ENCODE data around the gene BMX. TPM values are rescaled to one million over a fixed set of nuclear protein-coding genes. Genes with fewer than 3 reads are reported as not detected.

BMX gene
- total RNA-seq, 4 donors from 2014 or later, result 1.3 to 8.0 (median 3.4) TPM

DNA sequence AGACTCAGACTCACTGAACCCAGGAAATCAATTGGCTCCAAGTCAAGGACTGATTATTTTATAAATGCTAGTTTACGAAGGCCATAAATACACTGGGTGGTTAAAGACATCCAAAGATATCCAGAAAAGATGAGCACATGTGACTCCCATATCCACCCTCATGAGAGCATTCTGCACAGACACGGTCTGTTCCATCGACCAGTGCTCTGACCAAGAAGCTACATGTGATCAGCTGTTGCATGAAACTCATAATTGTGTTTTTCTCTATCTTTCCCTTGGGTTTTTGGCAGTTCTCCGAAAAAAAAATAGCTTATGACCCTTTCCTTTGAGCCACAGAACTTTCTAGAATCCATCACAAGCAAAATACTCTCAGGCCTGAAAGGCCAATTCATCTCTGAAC, 4.8 kb upstream of the BMX start:
- 88% methylated on average over 4 of the region's 4 CpGs for WGBS, 2 donors
- H3K4me1 ChIP-seq, result peaks cover 0 to 5% of the 10 kb centered on the region in 2 donors
- no peak for DNase-seq
- TF ChIP-seq POLR2A (IDR thresholded peaks at IDR 0.05), result no peak
- TF ChIP-seq, protein P1, sequence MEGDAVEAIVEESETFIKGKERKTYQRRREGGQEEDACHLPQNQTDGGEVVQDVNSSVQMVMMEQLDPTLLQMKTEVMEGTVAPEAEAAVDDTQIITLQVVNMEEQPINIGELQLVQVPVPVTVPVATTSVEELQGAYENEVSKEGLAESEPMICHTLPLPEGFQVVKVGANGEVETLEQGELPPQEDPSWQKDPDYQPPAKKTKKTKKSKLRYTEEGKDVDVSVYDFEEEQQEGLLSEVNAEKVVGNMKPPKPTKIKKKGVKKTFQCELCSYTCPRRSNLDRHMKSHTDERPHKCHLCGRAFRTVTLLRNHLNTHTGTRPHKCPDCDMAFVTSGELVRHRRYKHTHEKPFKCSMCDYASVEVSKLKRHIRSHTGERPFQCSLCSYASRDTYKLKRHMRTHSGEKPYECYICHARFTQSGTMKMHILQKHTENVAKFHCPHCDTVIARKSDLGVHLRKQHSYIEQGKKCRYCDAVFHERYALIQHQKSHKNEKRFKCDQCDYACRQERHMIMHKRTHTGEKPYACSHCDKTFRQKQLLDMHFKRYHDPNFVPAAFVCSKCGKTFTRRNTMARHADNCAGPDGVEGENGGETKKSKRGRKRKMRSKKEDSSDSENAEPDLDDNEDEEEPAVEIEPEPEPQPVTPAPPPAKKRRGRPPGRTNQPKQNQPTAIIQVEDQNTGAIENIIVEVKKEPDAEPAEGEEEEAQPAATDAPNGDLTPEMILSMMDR (IDR thresholded peaks at IDR 0.05), result no peak
- intact Hi-C loops (cut with DNase I), result no loop called here
- H3K27me3 ChIP-seq, result no peaks in the 10 kb centered on the region
- H3K36me3 ChIP-seq, result no peaks in the 10 kb centered on the region
- H3K9me3 ChIP-seq, result no peaks in the 10 kb centered on the region
- no peak overlapping the region for H3K4me3 ChIP-seq (replicated peaks in 1 of 3)
- no peak overlapping the region for H3K27ac ChIP-seq

DNA sequence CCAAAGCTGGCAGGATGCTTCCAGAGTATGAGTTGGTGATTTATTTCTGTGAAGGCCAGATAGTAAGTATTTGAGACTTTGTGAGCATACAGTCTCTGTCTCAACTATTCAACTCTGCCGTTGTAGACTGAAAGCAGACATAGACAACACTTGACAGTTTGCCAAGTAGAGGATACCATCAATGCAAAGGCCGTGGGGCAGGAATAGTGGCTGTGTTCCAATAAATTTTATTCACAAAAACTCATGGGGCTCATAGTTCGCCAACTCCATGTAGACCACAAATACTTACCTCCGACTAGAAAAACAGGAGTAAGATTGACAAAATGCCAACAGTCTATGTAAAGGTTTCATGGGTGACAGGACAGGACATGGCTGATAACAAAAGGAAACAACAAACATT, 3.8 kb upstream of the BMX start:
- Histone ChIP-seq H3K27me3 (no peaks in the 10 kb centered on the region), H3K4me3 (replicated peaks in 1 of 3) (no peak overlapping the region), H3K4me1 (peaks cover 0 to 1% of the 10 kb centered on the region in 2 donors), H3K36me3 (no peaks in the 10 kb centered on the region), H3K9me3 (no peaks in the 10 kb centered on the region), H3K27ac (no peak overlapping the region)
- WGBS, 2 donors, result 45 to 49% methylated on average over 4 of the region's 4 CpGs
- TF ChIP-seq POLR2A (IDR thresholded peaks at IDR 0.05), result no peak
- TF ChIP-seq, protein P1 (IDR thresholded peaks at IDR 0.05), result no peak
- no peak for DNase-seq
- intact Hi-C loops (cut with DNase I), result no loop called here

DNA sequence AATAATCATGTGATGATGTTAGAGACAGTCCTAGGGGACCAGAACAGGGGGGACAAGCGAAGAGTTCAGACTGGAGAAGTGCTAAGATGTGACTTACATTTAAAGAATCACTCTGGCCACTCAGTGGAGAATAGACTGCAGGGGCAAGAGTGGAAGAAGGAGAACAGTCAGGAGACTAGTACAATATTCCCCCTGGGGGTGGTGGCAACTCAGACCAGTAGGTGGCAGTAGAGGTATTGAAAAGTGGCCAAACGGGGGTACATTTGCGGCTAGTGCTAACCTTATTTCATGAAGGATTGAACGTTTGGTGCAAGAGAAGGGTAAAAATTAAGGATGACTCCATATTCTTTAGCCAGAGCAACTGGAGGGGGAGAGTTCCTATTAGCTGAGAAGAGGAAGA, 2.7 kb upstream of the BMX start:
- intact Hi-C loops (cut with DNase I), result loop anchor here (2.0 kb wide), 1 partner anchor 63 kb away; no protein-coding TSS in a partner anchor
- DNase-seq, result peak; percentile 51 to 63

DNA sequence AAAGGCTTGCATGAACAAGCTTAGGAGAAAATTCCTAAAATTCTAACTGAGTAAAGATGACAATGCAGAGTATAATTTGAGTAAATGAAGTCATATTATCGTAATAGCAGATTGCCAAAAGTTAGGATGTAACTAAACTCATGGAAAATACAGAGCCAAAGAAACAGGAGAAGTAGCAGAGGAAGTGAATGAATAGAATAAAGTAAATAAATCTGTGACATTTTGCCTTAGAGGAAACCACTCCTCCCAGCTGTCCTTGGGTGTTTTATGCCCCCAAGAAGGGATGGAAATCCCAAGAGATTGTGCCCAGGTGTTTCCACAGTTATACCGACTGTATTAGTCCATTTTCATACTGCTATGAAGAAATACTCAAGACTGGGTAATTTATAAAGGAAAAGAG, 1.9 kb upstream of the BMX start:
- Histone ChIP-seq H3K4me1 (no peaks in the 10 kb centered on the region), H3K27ac (no peak overlapping the region), H3K27me3 (no peaks in the 10 kb centered on the region), H3K36me3 (no peaks in the 10 kb centered on the region), H3K9me3 (no peaks in the 10 kb centered on the region), H3K4me3 (replicated peaks in 1 of 3) (no peak overlapping the region)
- WGBS, 2 donors, result 73 to 84% methylated on average over 2 of the region's 2 CpGs
- intact Hi-C loops (cut with DNase I), result loop anchor here (2.0 kb wide), 1 partner anchor 62 kb away; no protein-coding TSS in a partner anchor
- DNase-seq, result no peak
- no peak for TF ChIP-seq POLR2A (IDR thresholded peaks at IDR 0.05)
- TF ChIP-seq, protein P1 (IDR thresholded peaks at IDR 0.05), result no peak

More for the DNA sequence above, 2.7 kb upstream of the BMX start:
- Histone ChIP-seq H3K36me3 (no peaks in the 10 kb centered on the region), H3K9me3 (no peaks in the 10 kb centered on the region), H3K27me3 (no peaks in the 10 kb centered on the region), H3K4me1 (no peaks in the 10 kb centered on the region), H3K27ac (no peak overlapping the region), H3K4me3 (replicated peaks in 1 of 3) (no peak overlapping the region)
- WGBS, 2 donors, result 9 to 16% methylated on average over 4 of the region's 4 CpGs
- no peak for TF ChIP-seq POLR2A (IDR thresholded peaks at IDR 0.05)
- TF ChIP-seq, protein P1 (IDR thresholded peaks at IDR 0.05), result peak in 5 of 6 experiments; percentile 15 to 59 (median 50)

DNA sequence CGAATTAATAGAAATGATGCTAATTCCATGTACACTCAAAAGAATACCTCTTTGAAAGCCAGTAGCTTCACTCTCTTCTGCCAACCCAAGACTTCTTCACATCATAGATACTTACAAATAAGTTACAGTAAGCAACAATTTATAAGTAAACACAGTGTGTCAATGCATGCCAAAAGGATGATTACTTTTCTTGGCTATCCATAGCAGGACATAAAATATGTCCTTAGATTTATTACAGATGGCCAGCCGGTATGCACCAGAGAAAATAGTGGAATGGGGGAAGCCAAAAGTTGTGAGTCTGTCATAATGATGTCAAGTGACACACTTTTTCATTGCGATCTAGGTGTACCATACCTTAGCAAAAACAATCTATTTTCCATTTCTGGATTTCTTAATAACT, 631 bp upstream of the BMX start:
- WGBS, 2 donors, result 84 to 89% methylated on average over 3 of the region's 3 CpGs

More for the DNA sequence above, 631 bp upstream of the BMX start:
- Histone ChIP-seq H3K4me3 (replicated peaks in 1 of 3) (no peak overlapping the region), H3K27me3 (no peaks in the 10 kb centered on the region), H3K36me3 (no peaks in the 10 kb centered on the region), H3K9me3 (no peaks in the 10 kb centered on the region), H3K4me1 (no peaks in the 10 kb centered on the region), H3K27ac (no peak overlapping the region)
- intact Hi-C loops (cut with DNase I), result loop anchor here (2.0 kb wide), 1 partner anchor 61 kb away; no protein-coding TSS in a partner anchor
- TF ChIP-seq POLR2A (IDR thresholded peaks at IDR 0.05), result no peak
- TF ChIP-seq, protein P1 (IDR thresholded peaks at IDR 0.05), result no peak
- DNase-seq, result no peak

Data from thyroid gland (tissue), 4 donors.